ENCODE measurements around the gene SV2B.

- TF ChIP-seq CTCF (IDR thresholded peaks at IDR 0.05 in 2 of 3, conservative IDR thresholded peaks at IDR 0.05 in 1 of 3; ENCODE audit: insufficient read depth in 2 of 3, low read depth in 1 of 3, low read length in 3 of 3) (no peak), ARID2 (IDR thresholded peaks at IDR 0.05) (no peak), TAF7 (tag; IDR thresholded peaks at IDR 0.05) (no peak), MAFF (IDR thresholded peaks at IDR 0.05; ENCODE audit: low read length) (no peak), RBM14 (IDR thresholded peaks at IDR 0.05; ENCODE audit: borderline replicate concordance, insufficient read depth, low read depth, low read length) (no peak), ZNF512 (tag; IDR thresholded peaks at IDR 0.05) (no peak), ZBTB1 (CRISPR knock-in tag; IDR thresholded peaks at IDR 0.05; ENCODE audit: borderline replicate concordance, low read depth) (no peak), MED1 (CRISPR knock-in tag; IDR thresholded peaks at IDR 0.05; ENCODE audit: borderline replicate concordance) (no peak), TCF7 (IDR thresholded peaks at IDR 0.05; ENCODE audit: borderline replicate concordance) (no peak), POLR2AphosphoS5 (IDR thresholded peaks at IDR 0.05; ENCODE audit: control insufficient read depth, insufficient read depth, low read depth, low read length) (no peak), ZNF124 (CRISPR knock-in tag; IDR thresholded peaks at IDR 0.05) (no peak), NFE2L1 (tag; IDR thresholded peaks at IDR 0.05; ENCODE audit: borderline replicate concordance, low read depth) (no peak), PTRF (tag; IDR thresholded peaks at IDR 0.05) (no peak)
These were observed 194.3 kb downstream of the SV2B start for GRCh38 chr15:91294344-91294743.

Data from K562 (cell line).